Measurements from ENCODE around the gene KCNH5.
"Not testable (repeated sequence)": the region's sequence is repeated elsewhere in the genome, so short reads cannot be mapped to it uniquely, and the experiment has no call there.

KCNH5 gene

DNA sequence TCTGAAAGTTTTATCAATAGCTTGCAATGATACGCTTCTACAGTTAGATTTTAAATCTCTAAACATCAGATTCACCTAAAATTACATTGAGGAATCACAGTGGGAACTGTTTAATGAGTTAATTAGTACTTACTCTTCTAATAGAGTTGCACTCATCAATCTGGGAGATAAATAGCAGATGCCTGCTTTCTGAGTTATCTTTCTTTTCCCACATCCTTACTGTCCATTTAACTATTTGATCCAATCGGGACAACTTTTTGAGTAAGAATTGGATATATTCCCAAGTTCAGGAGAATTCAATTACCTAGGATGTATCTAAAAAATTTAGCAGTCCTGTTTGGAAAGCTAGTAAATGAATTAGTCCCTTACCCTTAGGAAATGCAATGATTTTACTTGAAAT is 162.3 kb downstream of the KCNH5 start:
- TF ChIP-seq, protein P1, sequence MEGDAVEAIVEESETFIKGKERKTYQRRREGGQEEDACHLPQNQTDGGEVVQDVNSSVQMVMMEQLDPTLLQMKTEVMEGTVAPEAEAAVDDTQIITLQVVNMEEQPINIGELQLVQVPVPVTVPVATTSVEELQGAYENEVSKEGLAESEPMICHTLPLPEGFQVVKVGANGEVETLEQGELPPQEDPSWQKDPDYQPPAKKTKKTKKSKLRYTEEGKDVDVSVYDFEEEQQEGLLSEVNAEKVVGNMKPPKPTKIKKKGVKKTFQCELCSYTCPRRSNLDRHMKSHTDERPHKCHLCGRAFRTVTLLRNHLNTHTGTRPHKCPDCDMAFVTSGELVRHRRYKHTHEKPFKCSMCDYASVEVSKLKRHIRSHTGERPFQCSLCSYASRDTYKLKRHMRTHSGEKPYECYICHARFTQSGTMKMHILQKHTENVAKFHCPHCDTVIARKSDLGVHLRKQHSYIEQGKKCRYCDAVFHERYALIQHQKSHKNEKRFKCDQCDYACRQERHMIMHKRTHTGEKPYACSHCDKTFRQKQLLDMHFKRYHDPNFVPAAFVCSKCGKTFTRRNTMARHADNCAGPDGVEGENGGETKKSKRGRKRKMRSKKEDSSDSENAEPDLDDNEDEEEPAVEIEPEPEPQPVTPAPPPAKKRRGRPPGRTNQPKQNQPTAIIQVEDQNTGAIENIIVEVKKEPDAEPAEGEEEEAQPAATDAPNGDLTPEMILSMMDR (IDR thresholded peaks at IDR 0.05; ENCODE audit: control insufficient read depth, extremely low read depth, insufficient read depth): no peak
- DNase-seq (ENCODE audit: low read depth): no peak
- no peak overlapping the region for H3K4me3 ChIP-seq (ENCODE audit: low read depth, low read length)

DNA sequence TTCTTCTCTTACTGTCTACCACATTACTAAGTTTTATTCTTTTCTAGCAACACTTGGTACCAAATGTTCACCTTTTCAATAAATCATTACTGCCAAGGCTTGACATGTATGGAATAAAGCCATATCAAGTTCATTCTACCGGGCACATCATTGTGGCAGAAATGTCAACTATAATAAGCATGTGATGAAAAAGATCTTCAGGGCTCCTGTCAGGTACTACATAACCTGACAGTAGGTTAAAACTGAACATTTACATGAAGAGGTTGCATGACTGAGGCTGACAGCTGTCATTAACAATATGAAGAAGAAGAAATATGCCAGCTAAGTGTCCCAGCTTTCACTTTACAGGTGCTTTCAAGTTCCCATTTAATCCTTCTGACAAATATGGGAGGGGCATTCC is 178.9 kb downstream of the KCNH5 start:
- H3K4me3 ChIP-seq (ENCODE audit: low read depth, low read length): no peak overlapping the region
- TF ChIP-seq, protein P1 (IDR thresholded peaks at IDR 0.05; ENCODE audit: control insufficient read depth, extremely low read depth, insufficient read depth): no peak
- DNase-seq (ENCODE audit: low read depth): no peak

DNA sequence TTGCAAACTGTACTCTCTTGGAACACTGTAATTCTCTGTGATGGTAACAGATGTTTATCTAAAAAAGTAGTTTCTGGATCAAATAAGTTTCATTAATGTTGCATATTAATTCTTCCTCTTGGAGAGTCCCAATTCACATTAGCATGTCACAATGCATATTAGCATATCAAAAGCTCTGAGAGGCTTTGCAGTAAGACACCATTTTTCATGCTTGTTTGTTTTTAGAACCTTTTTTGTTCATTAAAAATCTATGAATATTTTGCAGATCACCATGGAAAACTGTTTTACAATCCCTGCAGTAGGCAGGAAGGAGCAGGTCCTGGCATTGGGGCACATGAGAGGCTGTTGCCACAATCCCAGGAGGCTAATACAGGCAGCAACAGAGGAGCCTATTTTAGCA is 180.7 kb downstream of the KCNH5 start:
- DNase-seq (ENCODE audit: low read depth): no peak
- H3K4me3 ChIP-seq (ENCODE audit: low read depth, low read length): no peak overlapping the region
- TF ChIP-seq, protein P1 (IDR thresholded peaks at IDR 0.05; ENCODE audit: control insufficient read depth, extremely low read depth, insufficient read depth): no peak

DNA sequence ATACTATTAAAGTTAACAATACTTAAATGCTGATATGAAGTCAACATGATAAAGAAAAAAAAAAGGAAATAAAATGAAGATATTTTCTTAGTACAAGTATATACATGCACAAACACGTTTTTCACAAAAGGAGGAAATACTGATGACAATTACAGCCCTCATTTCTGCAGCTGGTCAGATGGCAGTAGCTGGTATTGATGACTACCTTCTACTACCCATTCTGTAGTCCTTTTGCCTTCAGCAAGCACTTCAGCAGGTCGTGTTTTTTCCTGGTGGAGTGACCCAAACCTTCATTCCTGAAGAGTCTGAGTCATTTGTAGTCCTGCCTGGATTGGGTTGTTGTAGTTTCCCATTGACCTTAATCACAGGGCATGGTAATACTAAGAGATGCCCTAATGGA is 187.2 kb downstream of the KCNH5 start:
- not testable (repeated sequence) for DNase-seq (ENCODE audit: low read depth); H3K4me3 ChIP-seq (ENCODE audit: low read depth, low read length)

DNA sequence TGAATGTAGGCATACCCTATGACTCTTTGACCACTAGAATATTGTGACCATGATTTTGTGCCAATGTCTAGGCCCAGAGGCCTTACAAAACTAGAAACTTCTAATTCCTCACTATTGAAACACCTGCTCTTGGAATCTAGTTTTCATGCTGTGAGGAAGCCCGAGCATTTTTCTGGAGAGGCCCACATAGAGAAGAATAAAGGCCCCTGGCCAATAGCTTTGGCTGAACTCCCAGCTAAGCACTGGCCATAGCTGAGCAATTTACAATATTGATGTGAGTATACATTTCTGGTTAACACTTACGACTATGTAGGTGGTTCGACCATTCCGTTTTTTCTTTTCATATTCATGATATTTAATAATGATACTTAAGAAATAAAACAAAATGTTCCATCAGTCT is 190.3 kb downstream of the KCNH5 start:
- DNase-seq (ENCODE audit: low read depth): no peak
- H3K4me3 ChIP-seq (ENCODE audit: low read depth, low read length): no peak overlapping the region
- TF ChIP-seq, protein P1 (IDR thresholded peaks at IDR 0.05; ENCODE audit: control insufficient read depth, extremely low read depth, insufficient read depth): no peak

DNA sequence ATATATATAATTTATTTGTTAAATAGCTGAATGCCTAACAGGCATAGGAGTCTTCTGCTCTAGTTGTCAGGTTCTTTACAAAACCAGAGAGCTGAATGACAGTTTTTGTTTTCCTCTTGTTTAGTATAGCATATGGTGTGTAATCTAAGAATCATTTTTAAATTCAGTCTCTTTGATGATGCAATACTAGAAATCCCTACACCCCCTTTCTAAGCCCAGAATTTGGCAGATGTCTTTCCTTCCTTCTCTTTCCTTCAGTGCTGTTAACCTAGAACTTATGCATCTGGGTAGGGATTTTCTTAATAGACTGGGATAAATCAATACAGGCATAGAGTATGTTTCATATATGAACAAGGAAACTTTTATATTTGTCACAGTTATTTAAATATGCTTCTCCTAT is 198.1 kb downstream of the KCNH5 start:
- no peak for DNase-seq (ENCODE audit: low read depth)
- no peak overlapping the region for H3K4me3 ChIP-seq (ENCODE audit: low read depth, low read length)
- TF ChIP-seq, protein P1 (IDR thresholded peaks at IDR 0.05; ENCODE audit: control insufficient read depth, extremely low read depth, insufficient read depth): no peak

DNA sequence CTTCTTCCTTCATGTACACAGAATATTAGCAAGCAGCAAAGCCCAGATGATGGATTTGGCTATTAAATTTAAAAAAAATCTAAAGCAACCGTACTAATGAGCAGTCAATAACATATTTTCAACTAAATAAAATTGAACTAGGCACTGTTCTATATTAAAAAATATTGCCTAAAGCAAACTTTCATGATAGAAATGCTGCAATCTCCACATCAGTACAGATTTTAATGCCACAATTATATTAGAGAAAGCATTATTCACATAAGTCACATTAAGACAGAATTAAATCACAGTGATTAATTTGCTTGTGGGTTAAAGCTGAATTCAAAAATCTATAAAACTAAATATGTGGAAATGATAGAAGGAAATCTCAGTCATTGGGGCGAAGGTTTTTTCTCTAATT is 200.7 kb downstream of the KCNH5 start:
- DNase-seq (ENCODE audit: low read depth): no peak
- H3K4me3 ChIP-seq (ENCODE audit: low read depth, low read length): no peak overlapping the region
- TF ChIP-seq, protein P1 (IDR thresholded peaks at IDR 0.05; ENCODE audit: control insufficient read depth, extremely low read depth, insufficient read depth): no peak

DNA sequence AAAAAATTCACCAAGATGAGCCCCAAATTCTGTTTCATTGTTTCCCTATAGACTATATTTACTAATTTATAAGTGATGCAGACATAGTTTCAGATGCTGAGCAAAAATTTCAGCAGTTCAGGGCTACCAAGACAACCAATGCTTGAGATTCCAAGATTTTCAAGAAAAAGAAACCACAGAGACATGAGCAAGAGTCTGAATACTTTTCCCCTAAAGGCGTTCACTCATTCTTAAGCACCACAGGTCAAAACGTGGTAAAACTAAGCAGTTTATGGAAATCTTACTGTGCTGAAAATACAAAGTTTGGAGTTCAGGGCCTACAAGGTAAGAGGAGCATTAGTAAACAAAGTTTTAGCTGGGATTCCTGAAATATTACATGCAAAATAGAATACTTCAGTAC is 221.2 kb downstream of the KCNH5 start:
- DNase-seq (ENCODE audit: low read depth): no peak
- TF ChIP-seq, protein P1 (IDR thresholded peaks at IDR 0.05; ENCODE audit: control insufficient read depth, extremely low read depth, insufficient read depth): no peak
- H3K4me3 ChIP-seq (ENCODE audit: low read depth, low read length): no peak overlapping the region
